ENCODE data around the gene UGCG.

DNA sequence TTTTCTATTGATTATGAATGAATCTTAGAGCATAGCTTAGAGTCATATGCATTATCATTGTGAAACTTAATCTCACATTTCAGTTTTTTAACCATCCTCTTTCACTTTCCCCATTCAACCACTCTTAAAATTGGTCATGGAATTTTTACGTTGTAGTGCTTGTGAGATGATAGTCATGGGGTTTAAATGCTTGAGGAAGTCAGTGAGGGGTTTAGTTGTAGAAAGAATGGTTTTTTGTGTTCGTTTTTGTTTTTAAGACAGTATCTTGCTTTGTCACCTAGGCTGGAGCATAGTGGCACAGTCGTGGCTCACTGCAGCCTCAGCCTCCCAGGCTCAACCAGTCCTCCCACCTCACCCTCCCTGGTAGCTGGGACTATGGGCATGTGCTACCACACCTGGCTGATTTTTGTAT lies 19.6 kb downstream of the UGCG start:
- TF ChIP-seq, protein P1, sequence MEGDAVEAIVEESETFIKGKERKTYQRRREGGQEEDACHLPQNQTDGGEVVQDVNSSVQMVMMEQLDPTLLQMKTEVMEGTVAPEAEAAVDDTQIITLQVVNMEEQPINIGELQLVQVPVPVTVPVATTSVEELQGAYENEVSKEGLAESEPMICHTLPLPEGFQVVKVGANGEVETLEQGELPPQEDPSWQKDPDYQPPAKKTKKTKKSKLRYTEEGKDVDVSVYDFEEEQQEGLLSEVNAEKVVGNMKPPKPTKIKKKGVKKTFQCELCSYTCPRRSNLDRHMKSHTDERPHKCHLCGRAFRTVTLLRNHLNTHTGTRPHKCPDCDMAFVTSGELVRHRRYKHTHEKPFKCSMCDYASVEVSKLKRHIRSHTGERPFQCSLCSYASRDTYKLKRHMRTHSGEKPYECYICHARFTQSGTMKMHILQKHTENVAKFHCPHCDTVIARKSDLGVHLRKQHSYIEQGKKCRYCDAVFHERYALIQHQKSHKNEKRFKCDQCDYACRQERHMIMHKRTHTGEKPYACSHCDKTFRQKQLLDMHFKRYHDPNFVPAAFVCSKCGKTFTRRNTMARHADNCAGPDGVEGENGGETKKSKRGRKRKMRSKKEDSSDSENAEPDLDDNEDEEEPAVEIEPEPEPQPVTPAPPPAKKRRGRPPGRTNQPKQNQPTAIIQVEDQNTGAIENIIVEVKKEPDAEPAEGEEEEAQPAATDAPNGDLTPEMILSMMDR (IDR thresholded peaks at IDR 0.05): no peak
- TF ChIP-seq POLR2AphosphoS5 (IDR thresholded peaks at IDR 0.05; ENCODE audit: low read depth, low read length): no peak
